ENCODE measurements around the gene PRRC2B. TPM values are rescaled to one million over a fixed set of nuclear protein-coding genes. Genes with fewer than 3 reads are reported as not detected.
A peak's percentile ranks its signal among the peaks of the same experiment; 100 is the strongest.

PRRC2B gene
- total and polyA plus RNA-seq, 2 of the 8 experiments (the other 6 are each of a cell fraction or from before 2014, with no cell fraction given): 37.3 to 249 TPM

DNA sequence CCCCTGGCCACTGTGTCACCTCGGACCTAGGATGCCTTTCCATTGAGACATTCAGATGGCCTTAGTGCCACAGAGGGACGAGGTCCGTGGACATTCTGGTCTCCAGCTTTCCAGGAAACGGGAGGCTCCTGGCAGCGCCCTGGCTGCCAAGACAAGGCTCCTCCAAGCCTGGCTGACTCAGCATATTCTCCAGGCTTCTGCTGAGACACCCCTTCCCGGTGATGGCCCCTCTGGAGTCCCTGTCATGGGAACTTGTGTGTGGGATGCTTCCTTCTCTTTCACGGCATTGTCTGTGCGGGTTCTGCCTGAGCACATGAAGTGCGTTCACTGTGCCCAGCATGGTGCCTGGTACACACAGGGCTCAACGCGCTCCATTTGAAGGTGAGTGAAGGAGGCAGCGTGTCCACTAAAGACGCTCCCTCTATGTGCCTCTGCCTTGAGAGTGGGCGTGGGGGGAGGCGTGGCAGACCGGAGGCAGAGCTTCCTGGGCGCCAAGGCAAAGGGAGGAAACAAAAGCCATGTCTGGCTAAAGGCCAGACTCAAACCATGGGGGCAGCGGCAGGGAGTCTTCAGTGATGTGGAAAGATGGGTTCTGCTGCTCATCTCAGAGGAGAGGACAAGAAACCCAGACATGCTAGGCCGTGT lies 46.4 kb upstream of the PRRC2B start:
- Histone ChIP-seq H4K91ac (replicated peaks; ENCODE audit: insufficient read length, low read length) (peak overlapping the region; percentile 5), H3K4me3 (ENCODE audit: extremely low read depth in 1 of 4, insufficient read depth in 2 of 4, low read depth in 3 of 4, low read length in 4 of 4) (no peak overlapping the region), H4K20me1 (replicated peaks in 1 of 2; ENCODE audit: control insufficient read depth in 1 of 2, insufficient read depth in 2 of 2, low read length in 2 of 2) (no peaks in the 10 kb centered on the region), H3K23ac (ENCODE audit: insufficient read length) (no peak overlapping the region), H2AK5ac (ENCODE audit: low read depth, low read length) (0 out of 2 replicates have a peak overlapping the region, but pooled peaks have one; percentile 2), H3K9me3 (ENCODE audit: insufficient read depth in 2 of 2, low read depth in 1 of 2, low read length in 1 of 2) (peaks cover 3% of the 10 kb centered on the region in 2 experiments; a peak in 1 of 4 replicates), H3K79me2 (ENCODE audit: control insufficient read depth in 1 of 2, insufficient read depth in 2 of 2, low read length in 2 of 2) (no peaks in the 10 kb centered on the region), H3K4ac (replicated peaks; ENCODE audit: insufficient read length, low read depth, low read length) (peak overlapping the region; percentile 27), H3K9ac (replicated peaks in 1 of 4; ENCODE audit: extremely low read depth in 1 of 4, low read depth in 3 of 4, low read length in 3 of 4) (no peak overlapping the region), H2BK15ac (ENCODE audit: low read length) (peak overlapping the region; percentile 66; the same call in 1 of the 2 replicates), H3K27me3 (replicated peaks in 1 of 4; ENCODE audit: control insufficient read depth in 3 of 4, extremely low read depth in 1 of 4, insufficient read depth in 3 of 4, low read length in 3 of 4) (no peaks in the 10 kb centered on the region), H4K8ac (ENCODE audit: extremely low read depth, insufficient read depth, low read length) (no peak overlapping the region; the same call in 1 of the 2 replicates), H2BK12ac (ENCODE audit: low read depth, low read length) (peak overlapping the region; percentile 2; the same call in 1 of the 2 replicates), H3K4me1 (replicated peaks in 1 of 4; ENCODE audit: control insufficient read depth in 3 of 4, insufficient read depth in 4 of 4, low read length in 3 of 4) (peaks cover 0 to 8% (median 5%) of the 10 kb centered on the region in 4 experiments; a peak in 6 of 7 replicates), H3K18ac (ENCODE audit: extremely low read depth, low read length) (no peak overlapping the region; the same call in 1 of the 2 replicates), H3K23me2 (ENCODE audit: low read depth, low read length) (no peaks in the 10 kb centered on the region), H3K14ac (ENCODE audit: insufficient read length) (no peak overlapping the region), H3K27ac (ENCODE audit: low read depth, low read length) (no peak overlapping the region), H2BK5ac (ENCODE audit: low read depth, low read length) (no peak overlapping the region), H2AFZ (ENCODE audit: low read length) (no peak overlapping the region), H2BK20ac (ENCODE audit: low read length) (no peak overlapping the region), H3K36me3 (ENCODE audit: control insufficient read depth in 2 of 4, insufficient read depth in 4 of 4, low read length in 3 of 4) (no peaks in the 10 kb centered on the region), H2BK120ac (replicated peaks; ENCODE audit: low read depth, low read length) (no peak overlapping the region), H3K4me2 (ENCODE audit: insufficient read depth in 1 of 2, low read depth in 2 of 2, low read length in 2 of 2) (no peak overlapping the region), H3K79me1 (ENCODE audit: low read depth, low read length) (no peaks in the 10 kb centered on the region), H3K56ac (replicated peaks; ENCODE audit: insufficient read length, low read depth, low read length) (no peak overlapping the region), H4K5ac (ENCODE audit: insufficient read length, low read depth, low read length) (no peak overlapping the region)
- DNase-seq (ENCODE audit: low read depth in 1 of 2, low spot score in 2 of 2) (no peak), FAIRE-seq (no peak)
- ChIA-PET POLR2A (ENCODE audit: partially characterized antibody) (no interaction called here), CTCF (ENCODE audit: partially characterized antibody) (interaction anchor here (0.7 to 5.9 kb wide), 4 partner anchors 9 to 166 kb away, joined by 3 to 49 read pairs (median 4); no protein-coding TSS in a partner anchor)
- WGBS, 2 experiments (ENCODE audit: extremely low coverage in 1 of 2, insufficient coverage in 1 of 2, insufficient read length in 1 of 2, insufficient replicate concordance in 2 of 2, low coverage in 1 of 2, low lambda C conversion rate in 2 of 2, missing lambda C conversion rate in 1 of 2): 95% methylated on average over 19 of the region's 19 CpGs; no CpG with 5 or more reads in 1 of the 2 experiments
- peak; percentile 71 for TF ChIP-seq BACH1 (IDR thresholded peaks at IDR 0.05; ENCODE audit: low read length)
- peak; percentile 80 for TF ChIP-seq MAFK (IDR thresholded peaks at IDR 0.05; ENCODE audit: low read depth, low read length)
- TF ChIP-seq KDM5A (IDR thresholded peaks at IDR 0.05; ENCODE audit: low read length): no peak

Data from H1 (cell line).